Urinary bladder (tissue), 2 donors: Measurements from ENCODE around the gene MSL3. TPM values are rescaled to one million over a fixed set of nuclear protein-coding genes. Genes with fewer than 3 reads are reported as not detected.

Experiments used
- polyA plus RNA-seq: library from polyadenylated mRNA; stranded (reverse); fragments of 200-250 nt; gene quantifications from one replicate; pipeline ENCODE4 v1.2.3, GENCODE V29; 2013
- total RNA-seq: library from RNA; depleted of rRNA; stranded (reverse); fragments of >200 nt; gene quantifications from one replicate; pipeline ENCODE4 v1.2.3, GENCODE V29; 2014
- donor health status: healthy.

The MSL3 gene
- total and polyA plus RNA-seq, 2 donors: 17.0 to 22.2 TPM

Other genes with a start within 250 kb of the MSL3 start
- gene ARHGAP6, start 92.3 kb upstream of the MSL3 start, total RNA-seq: 20.7 TPM
- gene ARHGAP6, start 92.3 kb upstream of the MSL3 start, polyA plus RNA-seq: 19.6 TPM